ENCODE data around the gene EGFLAM.

The EGFLAM gene

GRCh38 chr5:38267372-38267771, 9.0 kb downstream of the EGFLAM start:
- FAIRE-seq: no peak

- no peak for FAIRE-seq
These were observed 15.3 kb downstream of the EGFLAM start for GRCh38 chr5:38273626-38274025.

GRCh38 chr5:38274370-38274769, 16.0 kb downstream of the EGFLAM start:
- no peak for FAIRE-seq

- no peak for FAIRE-seq
These were observed 26.0 kb downstream of the EGFLAM start for GRCh38 chr5:38284384-38284783.

- FAIRE-seq: no peak
These were observed 26.9 kb downstream of the EGFLAM start for GRCh38 chr5:38285226-38285625.

- no peak for FAIRE-seq
These were observed 27.6 kb downstream of the EGFLAM start for GRCh38 chr5:38286002-38286401.

- no peak for FAIRE-seq
These were observed 28.8 kb downstream of the EGFLAM start for GRCh38 chr5:38287124-38287523.

- no peak for FAIRE-seq
These were observed 31.1 kb downstream of the EGFLAM start for GRCh38 chr5:38289457-38289856.

GRCh38 chr5:38290028-38290653, 31.8 kb downstream of the EGFLAM start:
- FAIRE-seq: no peak

GRCh38 chr5:38291355-38291754, 33.0 kb downstream of the EGFLAM start:
- no peak for FAIRE-seq

GRCh38 chr5:38292228-38292627, 33.9 kb downstream of the EGFLAM start:
- FAIRE-seq: no peak

- no peak for FAIRE-seq
These were observed 37.4 kb downstream of the EGFLAM start for GRCh38 chr5:38295751-38296150.

GRCh38 chr5:38297830-38298608, 39.7 kb downstream of the EGFLAM start:
- FAIRE-seq: no peak

GRCh38 chr5:38299585-38299984, 41.2 kb downstream of the EGFLAM start:
- no peak for FAIRE-seq

- no peak for FAIRE-seq
These were observed 46.8 kb downstream of the EGFLAM start for GRCh38 chr5:38305148-38305547.

GRCh38 chr5:38307845-38308244, 49.5 kb downstream of the EGFLAM start:
- FAIRE-seq: no peak

GRCh38 chr5:38316544-38317224, 58.3 kb downstream of the EGFLAM start:
- FAIRE-seq: no peak

GRCh38 chr5:38317868-38318267, 59.5 kb downstream of the EGFLAM start:
- FAIRE-seq: no peak

GRCh38 chr5:38319491-38319890, 61.1 kb downstream of the EGFLAM start:
- no peak for FAIRE-seq

GRCh38 chr5:38321978-38322377, 63.6 kb downstream of the EGFLAM start:
- no peak for FAIRE-seq

- no peak for FAIRE-seq
These were observed 65.4 kb downstream of the EGFLAM start for GRCh38 chr5:38323645-38324295.

- no peak for FAIRE-seq
These were observed 70.9 kb downstream of the EGFLAM start for GRCh38 chr5:38329132-38329715.

- no peak for FAIRE-seq
These were observed 71.8 kb downstream of the EGFLAM start for GRCh38 chr5:38330207-38330606.
